ENCODE measurements around the gene RBMX.
"Not testable (repeated sequence)": the region's sequence is repeated elsewhere in the genome, so short reads cannot be mapped to it uniquely, and the experiment has no call there.

The RBMX gene

DNA sequence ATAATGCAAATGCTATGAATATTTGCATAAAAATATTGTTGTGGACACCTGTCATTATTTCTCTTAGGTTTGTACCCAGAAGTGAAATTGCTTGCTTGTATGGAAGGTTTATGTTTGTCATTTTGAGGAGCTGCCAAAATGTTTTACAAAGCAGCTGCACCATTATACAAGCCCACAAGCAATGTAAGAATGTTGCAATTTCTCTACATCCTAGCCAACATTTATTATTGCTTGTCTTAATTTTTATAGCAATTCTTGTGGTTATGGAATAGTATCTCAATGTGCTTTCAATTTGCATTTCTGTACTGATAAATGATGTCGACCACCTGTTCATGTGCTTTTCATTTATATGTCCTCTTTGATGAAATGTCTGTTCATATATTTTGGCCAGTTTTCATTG is 18.7 kb upstream of the RBMX start:
- Histone ChIP-seq H2AFZ (ENCODE audit: low read depth, low read length, severe bottlenecking) (no peak overlapping the region), H3K9me3 (ENCODE audit: insufficient read depth, low read length) (no peaks in the 10 kb centered on the region), H3K27me3 (ENCODE audit: low read length) (no peaks in the 10 kb centered on the region), H3F3A (ENCODE audit: insufficient read depth) (no peaks in the 10 kb centered on the region), H3K4me2 (ENCODE audit: low read depth, low read length, poor library complexity, severe bottlenecking) (no peak overlapping the region), H3K9ac (ENCODE audit: low read length) (no peak overlapping the region), H4K20me1 (ENCODE audit: low read depth, low read length) (no peaks in the 10 kb centered on the region), H3K4me3 (ENCODE audit: insufficient read depth, low read length, poor library complexity, severe bottlenecking) (no peak overlapping the region), H3K9me2 (replicated peaks; ENCODE audit: insufficient read depth, low read length) (no peaks in the 10 kb centered on the region), H3K27ac (ENCODE audit: low read depth, low read length) (no peak overlapping the region), H3K36me3 (ENCODE audit: low read length) (no peaks in the 10 kb centered on the region), H3K79me2 (ENCODE audit: insufficient read depth, low read length) (no peaks in the 10 kb centered on the region)
- no peak for TF ChIP-seq EZH2phosphoT487 (conservative IDR thresholded peaks at IDR 0.05; ENCODE audit: low read length)
- TF ChIP-seq, protein P1, sequence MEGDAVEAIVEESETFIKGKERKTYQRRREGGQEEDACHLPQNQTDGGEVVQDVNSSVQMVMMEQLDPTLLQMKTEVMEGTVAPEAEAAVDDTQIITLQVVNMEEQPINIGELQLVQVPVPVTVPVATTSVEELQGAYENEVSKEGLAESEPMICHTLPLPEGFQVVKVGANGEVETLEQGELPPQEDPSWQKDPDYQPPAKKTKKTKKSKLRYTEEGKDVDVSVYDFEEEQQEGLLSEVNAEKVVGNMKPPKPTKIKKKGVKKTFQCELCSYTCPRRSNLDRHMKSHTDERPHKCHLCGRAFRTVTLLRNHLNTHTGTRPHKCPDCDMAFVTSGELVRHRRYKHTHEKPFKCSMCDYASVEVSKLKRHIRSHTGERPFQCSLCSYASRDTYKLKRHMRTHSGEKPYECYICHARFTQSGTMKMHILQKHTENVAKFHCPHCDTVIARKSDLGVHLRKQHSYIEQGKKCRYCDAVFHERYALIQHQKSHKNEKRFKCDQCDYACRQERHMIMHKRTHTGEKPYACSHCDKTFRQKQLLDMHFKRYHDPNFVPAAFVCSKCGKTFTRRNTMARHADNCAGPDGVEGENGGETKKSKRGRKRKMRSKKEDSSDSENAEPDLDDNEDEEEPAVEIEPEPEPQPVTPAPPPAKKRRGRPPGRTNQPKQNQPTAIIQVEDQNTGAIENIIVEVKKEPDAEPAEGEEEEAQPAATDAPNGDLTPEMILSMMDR (IDR thresholded peaks at IDR 0.05; ENCODE audit: insufficient read depth, low read length, poor library complexity, severe bottlenecking) = no peak

DNA sequence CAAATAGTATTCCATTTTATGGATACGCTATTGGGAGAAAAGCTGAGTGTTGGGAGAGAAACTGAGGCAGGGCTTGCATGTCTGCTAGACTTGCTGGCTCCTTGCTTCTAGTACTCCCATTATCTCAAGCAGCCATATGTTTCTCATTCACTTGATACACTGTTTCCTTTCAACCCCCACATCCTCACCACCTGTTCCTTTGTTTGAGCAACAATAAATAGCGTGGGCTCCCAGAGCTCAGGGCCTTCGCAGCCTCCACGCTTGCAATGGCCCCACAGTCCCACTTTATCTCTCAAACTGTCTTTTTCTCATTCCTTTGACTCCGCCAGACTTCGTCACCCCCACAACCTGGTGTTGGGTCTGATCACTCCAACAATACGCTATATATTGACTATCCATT is 18.2 kb upstream of the RBMX start:
- H3K79me2 ChIP-seq (ENCODE audit: insufficient read depth, low read length); H3K4me2 ChIP-seq (ENCODE audit: low read depth, low read length, poor library complexity, severe bottlenecking); H4K20me1 ChIP-seq (ENCODE audit: low read depth, low read length); H3F3A ChIP-seq (ENCODE audit: insufficient read depth); H3K27ac ChIP-seq (ENCODE audit: low read depth, low read length); H3K4me3 ChIP-seq (ENCODE audit: insufficient read depth, low read length, poor library complexity, severe bottlenecking); H3K27me3 ChIP-seq (ENCODE audit: low read length); H3K9me3 ChIP-seq (ENCODE audit: insufficient read depth, low read length); H2AFZ ChIP-seq (ENCODE audit: low read depth, low read length, severe bottlenecking); H3K9ac ChIP-seq (ENCODE audit: low read length); H3K36me3 ChIP-seq (ENCODE audit: low read length); H3K9me2 ChIP-seq (replicated peaks; ENCODE audit: insufficient read depth, low read length): not testable (repeated sequence)

DNA sequence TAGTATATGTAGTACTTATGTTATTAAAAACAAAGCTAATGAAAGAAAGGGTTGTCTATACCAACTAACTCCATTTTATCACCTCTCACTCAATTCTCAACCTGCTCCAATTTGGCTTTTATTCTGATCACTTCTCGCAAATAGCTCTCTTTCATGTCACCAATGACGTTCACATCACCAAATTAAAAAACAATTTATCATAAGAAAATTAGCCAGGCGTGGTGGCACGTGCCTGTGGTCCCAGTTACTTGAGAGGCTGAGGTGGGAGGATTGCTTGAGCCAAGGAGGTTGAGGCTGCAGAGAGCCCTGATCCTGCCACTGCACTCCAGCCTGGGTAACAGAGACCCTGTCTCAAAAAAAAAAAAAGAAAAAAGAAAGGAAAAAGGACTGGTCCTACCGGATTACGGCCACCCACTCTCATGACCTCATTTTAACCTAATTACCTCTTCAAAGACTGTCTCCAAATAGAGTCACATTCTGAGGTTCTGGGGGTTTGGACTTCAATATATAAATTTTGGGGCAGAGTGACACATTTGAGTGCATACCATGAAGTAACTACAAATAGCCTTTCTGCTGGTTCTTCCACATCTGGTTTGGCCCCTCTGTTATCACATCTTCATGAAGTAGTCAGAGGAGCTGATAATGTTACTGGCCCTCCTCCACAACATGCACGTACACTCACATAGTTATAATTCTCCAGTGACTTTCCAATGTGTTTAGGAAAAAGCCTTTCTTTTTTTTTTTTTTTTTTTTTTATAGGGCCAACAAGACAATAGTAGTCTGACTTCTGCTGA is 15.8 kb upstream of the RBMX start:
- Histone ChIP-seq H3K4me3 (ENCODE audit: insufficient read depth, low read length, poor library complexity, severe bottlenecking) (no peak overlapping the region), H4K20me1 (ENCODE audit: low read depth, low read length) (no peaks in the 10 kb centered on the region), H3K9ac (ENCODE audit: low read length) (no peak overlapping the region), H2AFZ (ENCODE audit: low read depth, low read length, severe bottlenecking) (no peak overlapping the region), H3K27ac (ENCODE audit: low read depth, low read length) (no peak overlapping the region), H3K9me2 (replicated peaks; ENCODE audit: insufficient read depth, low read length) (no peaks in the 10 kb centered on the region), H3K4me2 (ENCODE audit: low read depth, low read length, poor library complexity, severe bottlenecking) (no peak overlapping the region), H3K27me3 (ENCODE audit: low read length) (no peaks in the 10 kb centered on the region), H3K9me3 (ENCODE audit: insufficient read depth, low read length) (no peaks in the 10 kb centered on the region), H3F3A (ENCODE audit: insufficient read depth) (no peaks in the 10 kb centered on the region), H3K79me2 (ENCODE audit: insufficient read depth, low read length) (no peaks in the 10 kb centered on the region), H3K36me3 (ENCODE audit: low read length) (no peaks in the 10 kb centered on the region)
- TF ChIP-seq, protein P1 (IDR thresholded peaks at IDR 0.05; ENCODE audit: insufficient read depth, low read length, poor library complexity, severe bottlenecking) = no peak
- TF ChIP-seq EZH2phosphoT487 (conservative IDR thresholded peaks at IDR 0.05; ENCODE audit: low read length) = no peak

DNA sequence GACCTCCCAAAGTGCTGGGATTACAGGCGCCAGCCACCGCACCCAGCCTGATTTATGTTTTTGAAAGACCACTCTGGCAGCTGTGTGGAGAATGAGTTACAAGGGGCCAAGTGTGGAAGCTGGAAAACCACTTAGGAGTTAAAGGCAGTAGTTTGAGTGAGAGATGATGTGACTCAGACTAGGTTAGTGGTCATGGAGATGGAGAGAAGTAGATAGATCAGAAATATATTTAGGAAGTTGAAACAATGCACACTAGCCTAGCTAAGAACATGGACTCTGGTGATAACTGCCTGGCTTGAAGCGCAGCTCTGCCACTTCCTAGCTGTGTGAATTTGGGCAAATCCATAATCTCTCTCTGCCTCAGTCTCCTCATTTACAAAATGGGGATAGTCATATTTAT is 11.9 kb upstream of the RBMX start:
- Histone ChIP-seq H3K4me3 (ENCODE audit: insufficient read depth, low read length, poor library complexity, severe bottlenecking) (no peak overlapping the region), H2AFZ (ENCODE audit: low read depth, low read length, severe bottlenecking) (no peak overlapping the region), H3K79me2 (ENCODE audit: insufficient read depth, low read length) (no peaks in the 10 kb centered on the region), H3K9me3 (ENCODE audit: insufficient read depth, low read length) (no peaks in the 10 kb centered on the region), H3K9ac (ENCODE audit: low read length) (no peak overlapping the region), H3F3A (ENCODE audit: insufficient read depth) (no peaks in the 10 kb centered on the region), H3K27me3 (ENCODE audit: low read length) (no peaks in the 10 kb centered on the region), H4K20me1 (ENCODE audit: low read depth, low read length) (no peaks in the 10 kb centered on the region), H3K27ac (ENCODE audit: low read depth, low read length) (no peak overlapping the region), H3K4me2 (ENCODE audit: low read depth, low read length, poor library complexity, severe bottlenecking) (no peak overlapping the region), H3K36me3 (ENCODE audit: low read length) (no peaks in the 10 kb centered on the region), H3K9me2 (replicated peaks; ENCODE audit: insufficient read depth, low read length) (no peaks in the 10 kb centered on the region)
- no peak for TF ChIP-seq EZH2phosphoT487 (conservative IDR thresholded peaks at IDR 0.05; ENCODE audit: low read length)
- TF ChIP-seq, protein P1 (IDR thresholded peaks at IDR 0.05; ENCODE audit: insufficient read depth, low read length, poor library complexity, severe bottlenecking) = no peak

DNA sequence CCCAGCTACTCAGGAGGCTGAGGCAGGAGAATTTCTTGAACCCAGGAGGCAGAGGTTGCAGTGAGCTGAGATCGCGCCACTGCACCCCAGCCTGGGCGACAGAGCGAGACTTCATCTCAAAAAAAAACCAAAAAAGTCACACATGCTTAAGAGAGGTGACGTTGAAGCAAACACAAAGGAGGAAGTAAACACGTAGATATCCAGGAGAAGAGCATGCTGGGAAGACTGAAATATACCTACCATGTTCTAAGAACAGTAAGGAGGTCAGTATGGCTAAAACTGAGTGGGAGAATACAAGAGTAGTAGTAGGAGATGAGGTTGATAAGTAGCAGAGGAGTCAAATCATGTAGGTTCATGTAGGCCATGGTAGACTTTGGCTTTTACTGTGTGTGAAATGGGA is 10.1 kb upstream of the RBMX start:
- not testable (repeated sequence) for H2AFZ ChIP-seq (ENCODE audit: low read depth, low read length, severe bottlenecking); H3K4me3 ChIP-seq (ENCODE audit: insufficient read depth, low read length, poor library complexity, severe bottlenecking); H3K4me2 ChIP-seq (ENCODE audit: low read depth, low read length, poor library complexity, severe bottlenecking); H3K9me3 ChIP-seq (ENCODE audit: insufficient read depth, low read length); H3K79me2 ChIP-seq (ENCODE audit: insufficient read depth, low read length); H3F3A ChIP-seq (ENCODE audit: insufficient read depth); H3K27me3 ChIP-seq (ENCODE audit: low read length); H4K20me1 ChIP-seq (ENCODE audit: low read depth, low read length); H3K27ac ChIP-seq (ENCODE audit: low read depth, low read length); H3K9ac ChIP-seq (ENCODE audit: low read length); H3K36me3 ChIP-seq (ENCODE audit: low read length); H3K9me2 ChIP-seq (replicated peaks; ENCODE audit: insufficient read depth, low read length)
